8988T (cell line): ENCODE measurements around the gene STK31.
"Not testable (repeated sequence)": the region's sequence is repeated elsewhere in the genome, so short reads cannot be mapped to it uniquely, and the experiment has no call there.

ENCODE experiments used
- DNase-seq: peaks from one replicate; pipeline ENCODE4 v3.0.0; 2011

The STK31 gene

DNA sequence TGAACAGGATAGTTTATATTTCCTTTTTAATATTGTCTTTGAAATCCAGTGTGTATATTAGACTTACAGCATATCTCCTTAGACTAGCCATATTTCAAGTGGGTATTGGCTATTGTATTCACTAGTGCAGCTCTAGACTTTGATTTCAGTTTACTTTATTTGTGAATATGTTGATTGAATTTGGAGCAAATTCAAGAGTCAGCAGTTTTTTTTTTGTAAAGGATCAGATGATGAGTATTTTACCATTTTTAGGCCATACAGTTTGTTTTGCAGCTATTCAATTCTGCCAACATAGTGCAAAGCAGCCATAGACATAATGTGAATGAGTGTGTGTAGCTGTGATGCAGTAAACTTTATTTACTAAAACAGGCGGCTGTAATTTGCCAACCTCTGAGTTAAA lies 4.6 kb downstream of the STK31 start:
- DNase-seq = no peak

DNA sequence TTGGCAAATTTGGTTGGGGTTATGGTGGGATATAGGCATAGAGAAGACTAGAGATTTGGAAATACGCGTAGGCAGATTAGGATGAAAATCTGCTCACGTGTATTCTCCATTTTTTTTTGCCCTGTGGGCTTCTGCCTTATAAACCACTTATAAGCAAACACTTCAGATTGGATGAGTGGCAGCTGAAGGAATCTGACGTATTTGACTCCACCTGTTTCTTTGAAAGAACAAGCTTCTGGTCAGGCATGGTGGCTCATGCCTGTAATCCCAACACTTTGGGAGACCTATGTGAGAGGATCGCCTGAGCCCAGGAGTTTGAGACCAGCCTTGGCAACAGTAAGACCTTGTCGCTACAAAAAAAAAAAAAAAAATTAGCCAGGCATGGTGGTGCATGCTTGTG lies 5.1 kb downstream of the STK31 start:
- DNase-seq = no peak

DNA sequence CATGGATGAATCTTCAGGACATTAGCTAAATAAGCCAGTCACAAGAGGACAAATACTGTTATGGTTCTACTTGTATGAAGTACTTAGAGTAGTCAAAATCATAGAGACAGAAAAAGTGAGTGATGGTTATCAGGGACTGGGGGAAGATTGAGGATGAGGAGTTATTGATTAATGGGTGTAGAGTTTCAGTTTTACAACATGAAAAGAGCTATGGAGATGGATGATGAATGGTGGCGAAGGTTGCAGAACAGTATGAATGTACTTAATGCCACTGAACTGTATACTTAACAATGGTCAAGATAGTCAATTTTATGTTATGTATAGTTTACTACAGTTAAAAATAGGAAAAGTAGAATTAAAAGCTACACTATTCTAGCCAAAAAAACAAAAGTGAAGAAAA lies 7.8 kb downstream of the STK31 start:
- no peak for DNase-seq

DNA sequence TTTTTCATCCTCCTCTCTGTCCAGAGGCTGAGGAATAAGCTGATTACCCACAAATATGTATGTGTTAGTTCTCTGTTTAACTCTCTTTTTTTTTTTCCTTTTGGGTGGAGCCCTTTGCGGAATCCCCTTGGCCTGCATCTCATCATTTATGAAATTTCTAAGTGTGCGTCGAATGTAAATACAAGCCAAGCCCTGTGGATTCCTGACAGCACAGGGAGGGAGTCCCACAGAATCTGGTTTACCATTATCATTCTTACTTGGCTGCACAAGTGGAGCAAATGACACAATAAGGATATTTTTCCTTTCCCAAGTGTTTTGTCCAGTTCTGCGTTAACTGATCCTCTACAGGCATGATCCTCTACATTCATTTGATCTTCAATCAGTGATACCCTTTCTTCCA lies 11.4 kb downstream of the STK31 start:
- DNase-seq = no peak

DNA sequence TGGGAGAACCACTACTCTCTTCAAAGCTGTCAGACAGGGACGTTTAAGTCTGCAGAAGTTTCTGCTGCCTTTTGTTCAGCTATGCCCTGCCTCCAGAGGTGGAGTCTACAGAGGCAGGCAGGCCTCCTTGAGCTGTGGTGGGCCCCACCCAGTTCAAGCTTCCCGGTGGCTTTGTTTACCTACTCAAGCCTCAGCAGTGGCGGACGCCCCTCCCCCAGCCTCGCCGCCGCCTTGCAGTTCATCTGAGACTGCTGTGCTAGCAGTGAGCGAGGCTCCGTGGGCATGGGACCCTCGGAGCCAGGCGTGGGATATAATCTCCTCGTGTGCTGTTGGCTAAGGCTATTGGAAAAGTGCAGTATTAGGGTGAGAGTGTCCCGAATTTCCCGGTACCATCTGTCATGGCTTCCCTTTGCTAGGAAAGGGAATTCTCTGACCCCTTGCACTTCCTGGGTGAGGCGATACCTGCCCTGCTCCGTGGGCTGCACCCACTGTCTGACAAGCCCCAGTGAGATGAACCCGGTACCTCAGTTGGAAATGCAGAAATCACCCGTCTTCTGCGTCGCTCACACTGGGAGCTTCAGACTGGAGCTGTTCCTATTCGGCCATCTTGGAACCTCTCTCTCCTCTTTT lies 12.7 kb downstream of the STK31 start:
- DNase-seq = not testable (repeated sequence)

DNA sequence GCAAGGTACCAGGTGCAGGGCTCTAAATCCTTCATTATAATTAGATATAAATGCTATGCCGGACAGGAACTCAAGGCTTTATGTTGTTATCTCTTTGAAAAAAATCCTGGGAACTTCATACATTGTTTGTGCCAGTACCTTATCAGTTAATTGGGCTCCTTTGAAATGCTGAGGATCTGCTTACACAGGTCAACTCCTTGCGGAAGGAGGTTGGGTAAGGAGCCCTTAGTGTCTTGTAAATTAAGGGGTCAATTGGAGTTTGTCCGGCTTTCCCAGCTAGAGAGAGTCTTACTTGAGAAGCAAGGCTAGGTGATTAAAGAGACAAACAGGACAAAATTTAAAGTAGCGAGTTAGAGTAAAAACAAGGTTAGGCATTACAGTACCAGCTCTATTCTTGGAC lies 14.1 kb downstream of the STK31 start:
- not testable (repeated sequence) for DNase-seq

DNA sequence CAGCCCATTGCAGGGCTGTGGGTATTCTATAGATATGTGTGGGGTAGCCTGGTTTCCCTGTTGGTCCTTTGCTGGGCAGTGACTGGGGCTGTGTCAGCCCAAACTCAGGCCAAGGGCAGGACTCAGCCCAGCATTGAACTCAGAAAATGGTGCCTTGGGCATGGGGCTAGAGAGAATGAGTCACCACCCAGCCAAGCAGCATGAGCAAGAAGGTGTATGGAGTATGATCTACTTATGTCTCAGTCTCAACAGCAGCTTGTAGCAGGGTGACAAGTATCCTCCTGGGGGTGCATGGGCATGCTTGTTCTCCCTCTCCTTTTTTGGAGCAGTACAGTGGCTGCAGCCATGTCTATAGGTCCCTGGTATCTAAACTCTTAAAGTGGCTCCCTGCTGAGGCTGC lies 32.0 kb downstream of the STK31 start:
- DNase-seq = no peak

DNA sequence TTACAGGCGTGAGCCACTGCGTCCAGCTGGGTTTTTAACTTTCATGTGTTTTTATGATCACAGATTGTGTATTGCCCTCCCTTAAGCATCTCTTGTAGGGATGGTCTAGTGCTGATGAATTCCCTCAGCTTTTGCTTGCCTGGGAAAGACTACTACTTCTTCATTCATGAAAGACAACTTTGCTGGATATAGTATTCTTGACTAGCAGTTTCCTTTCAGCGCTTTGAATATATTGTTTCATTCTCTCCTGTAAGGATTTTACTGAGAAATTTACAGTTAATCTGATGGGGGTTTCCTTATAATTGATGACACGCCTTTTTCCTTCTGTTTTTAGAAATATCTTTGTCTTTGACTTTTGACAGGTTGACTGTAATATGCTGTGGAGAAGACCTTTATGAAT lies 33.2 kb downstream of the STK31 start:
- DNase-seq = no peak

DNA sequence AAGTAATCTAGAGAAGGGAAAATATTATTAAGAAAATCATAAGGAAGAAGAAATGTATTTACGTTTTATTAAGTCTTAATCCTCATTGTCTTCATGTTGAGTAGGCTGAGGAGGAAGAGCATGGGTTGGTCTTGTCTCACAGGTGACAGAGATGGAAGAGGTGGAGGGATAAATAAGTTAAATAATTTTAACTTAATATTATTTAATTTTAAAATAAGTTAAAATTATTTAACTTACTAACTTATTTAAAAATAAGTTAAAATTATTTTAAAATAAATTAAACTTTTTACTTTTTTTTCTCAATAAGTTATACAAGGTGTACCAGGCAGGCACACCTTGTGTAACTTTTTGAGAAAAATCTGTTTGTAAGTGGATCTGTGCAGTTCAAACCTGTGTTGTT lies 36.6 kb downstream of the STK31 start:
- DNase-seq = no peak

DNA sequence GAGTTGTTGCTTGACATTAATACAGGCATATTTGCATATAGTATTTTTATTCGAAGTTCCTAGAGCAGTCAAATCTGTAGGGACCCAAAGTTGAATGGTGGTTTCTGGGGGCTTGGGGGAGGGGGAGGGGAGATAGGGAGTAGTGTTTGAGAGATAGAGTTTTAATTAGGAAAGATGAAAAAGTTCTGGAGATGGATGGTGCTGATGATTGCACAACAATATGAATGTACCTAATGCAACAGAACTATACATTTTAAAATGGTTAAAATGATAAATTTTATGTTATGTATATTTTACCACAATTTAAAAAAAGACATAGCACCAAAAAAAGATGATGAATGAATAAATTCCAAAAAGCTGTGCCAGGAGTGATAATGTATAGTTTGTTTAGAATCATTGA lies 41.8 kb downstream of the STK31 start:
- no peak for DNase-seq

DNA sequence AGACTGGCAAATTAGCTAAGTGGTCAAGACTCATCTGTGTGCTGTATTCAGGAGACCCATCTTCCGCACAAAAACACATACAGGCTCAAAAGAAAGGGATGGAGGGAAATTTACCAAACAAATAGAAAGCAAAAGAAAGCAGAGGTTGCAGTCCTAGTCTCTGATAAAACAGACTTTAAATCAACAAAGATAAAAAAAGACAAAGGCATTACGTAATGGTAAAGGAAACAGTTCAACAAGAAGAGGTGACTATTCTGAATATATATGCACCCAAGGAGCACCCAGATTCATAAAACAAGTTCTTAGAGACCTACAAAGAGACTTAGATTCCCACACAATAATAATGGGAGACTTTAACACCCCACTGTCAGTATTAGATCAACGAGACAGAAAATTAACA lies 48.8 kb downstream of the STK31 start:
- not testable (repeated sequence) for DNase-seq

DNA sequence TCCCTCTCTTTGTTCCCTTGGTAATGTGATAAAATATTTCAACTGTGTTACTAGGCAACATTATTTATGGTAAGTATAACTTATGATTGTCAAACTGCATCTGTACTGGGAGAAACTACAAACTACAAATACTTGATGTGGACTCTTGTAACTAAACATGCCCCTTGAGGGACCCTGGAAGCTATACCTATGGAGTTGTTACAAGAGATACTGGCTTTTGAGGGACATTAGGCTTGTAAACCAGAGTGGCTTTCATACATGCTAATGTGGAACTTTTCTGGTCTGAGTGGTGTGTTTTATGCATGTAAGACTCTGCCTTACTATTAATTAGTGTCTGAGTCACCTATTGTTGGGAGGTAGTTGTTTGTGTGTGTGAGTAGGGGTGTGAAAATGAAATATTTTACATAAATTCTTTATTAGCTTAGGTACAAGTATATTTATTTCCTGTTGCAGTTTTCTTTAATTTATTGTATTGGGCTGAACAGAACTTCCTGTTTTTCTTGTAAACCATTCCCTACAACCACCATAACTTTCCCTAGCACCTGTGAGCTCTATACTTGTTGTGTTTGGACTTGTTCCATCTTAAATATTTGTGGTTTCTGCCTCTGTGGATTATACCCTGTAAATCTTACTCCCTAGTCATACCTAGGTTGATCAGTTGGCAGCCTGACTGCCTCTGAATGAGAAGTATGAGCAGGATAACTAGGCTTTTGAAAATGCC lies 49.8 kb downstream of the STK31 start:
- no peak for DNase-seq

DNA sequence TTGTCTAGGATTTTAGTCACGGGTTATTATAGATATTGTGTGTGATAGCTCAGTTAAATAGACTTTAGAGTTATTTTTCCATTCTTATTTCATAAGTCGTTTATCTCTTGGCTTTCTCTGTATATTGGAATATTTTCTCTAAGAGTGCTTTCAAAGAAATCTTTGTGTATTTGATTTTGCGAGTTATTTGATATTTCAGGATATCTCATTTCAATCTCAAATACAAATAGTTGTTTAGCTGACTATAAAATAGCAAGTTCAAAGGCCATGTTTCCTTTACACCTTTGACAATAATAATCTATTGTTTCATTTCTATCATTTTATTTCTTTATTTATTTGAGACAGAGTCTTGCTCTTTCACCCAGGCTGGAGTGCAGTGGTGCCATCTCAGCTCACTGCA lies 55.9 kb downstream of the STK31 start:
- no peak for DNase-seq

DNA sequence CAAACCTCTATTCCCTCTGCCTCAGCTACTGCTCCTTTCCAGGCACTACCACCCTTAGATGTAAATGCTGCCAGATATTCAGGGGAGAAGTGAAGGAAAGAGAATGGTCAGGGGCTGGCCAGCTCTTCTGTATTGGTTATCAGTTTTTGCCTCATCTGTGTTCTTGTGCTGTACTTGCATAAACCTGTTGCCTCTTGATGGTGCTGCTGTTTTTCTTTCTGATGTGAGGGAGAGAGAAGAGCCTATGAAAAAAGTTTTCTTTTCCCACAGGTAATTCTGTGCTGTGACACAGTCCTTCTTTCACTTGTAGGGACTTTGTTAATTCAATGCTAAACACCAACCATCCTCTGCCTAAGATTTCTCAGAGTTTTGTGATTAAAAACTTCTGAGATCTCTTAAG lies 57.5 kb downstream of the STK31 start:
- no peak for DNase-seq

DNA sequence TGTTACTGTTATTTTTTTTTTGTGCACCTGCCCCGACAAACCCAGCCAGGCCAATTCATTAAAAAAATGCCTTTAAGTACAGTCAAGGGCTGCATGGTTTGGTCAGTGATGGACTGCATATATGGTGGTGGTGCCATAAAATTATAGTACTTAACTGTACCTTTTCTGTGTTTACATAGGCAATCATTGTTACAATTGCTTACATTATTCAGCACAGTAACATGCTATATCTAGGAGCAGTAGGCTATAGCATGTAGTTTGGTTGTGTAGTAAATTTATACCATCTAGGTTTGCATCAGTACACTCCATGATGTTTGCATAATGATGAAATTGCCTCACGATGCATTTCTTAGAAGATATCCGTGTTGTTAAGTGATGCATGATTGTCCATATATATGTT lies 58.0 kb downstream of the STK31 start:
- DNase-seq = no peak

DNA sequence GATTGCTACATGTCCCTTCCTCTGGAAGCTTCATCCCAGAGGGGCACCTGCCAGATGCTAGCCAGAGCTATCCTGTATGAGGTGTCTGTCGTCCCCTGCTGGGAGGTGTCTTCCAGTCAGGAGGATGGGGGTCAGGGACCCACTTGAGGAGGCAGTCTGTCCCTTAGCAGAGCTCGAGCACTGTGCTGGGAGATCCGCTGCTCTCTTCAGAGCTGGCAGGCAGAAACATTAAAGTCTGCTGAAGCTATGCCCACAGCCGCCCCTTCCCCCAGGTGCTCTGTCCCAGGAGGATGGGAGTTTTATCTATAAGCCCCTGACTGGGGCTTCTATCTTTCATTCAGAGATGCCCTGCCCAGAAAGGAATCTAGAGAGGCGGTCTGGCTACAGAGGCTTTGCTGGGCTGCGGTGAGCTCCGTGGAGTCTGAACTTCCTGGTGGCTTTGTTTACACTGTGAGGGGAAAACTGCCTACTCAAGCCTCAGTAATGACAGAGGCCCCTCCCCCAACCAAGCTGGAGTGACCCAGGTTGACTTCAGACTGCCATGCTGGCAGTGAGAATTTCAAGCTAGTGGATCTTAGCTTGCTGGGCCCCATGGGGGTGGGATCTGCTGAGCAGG lies 69.3 kb downstream of the STK31 start:
- not testable (repeated sequence) for DNase-seq

DNA sequence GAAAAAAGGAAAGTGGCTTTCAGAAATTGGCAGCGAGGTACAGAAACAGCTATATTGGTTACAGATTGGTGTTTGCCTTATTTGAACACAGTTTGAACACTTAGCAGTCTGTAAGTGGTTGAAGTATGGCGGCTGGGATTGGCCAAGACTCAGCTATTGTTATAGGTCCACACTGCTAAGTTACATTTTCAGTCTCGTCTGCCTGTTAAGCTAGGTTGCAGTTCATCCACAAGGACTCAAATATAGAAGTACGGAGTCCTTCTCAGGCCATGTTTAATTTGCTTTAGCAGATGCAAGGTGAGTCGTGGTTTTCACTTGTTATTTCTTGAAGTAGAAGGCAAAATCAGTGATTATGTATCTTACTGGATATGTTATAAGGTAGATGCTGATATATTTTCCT lies 73.1 kb downstream of the STK31 start:
- no peak for DNase-seq

DNA sequence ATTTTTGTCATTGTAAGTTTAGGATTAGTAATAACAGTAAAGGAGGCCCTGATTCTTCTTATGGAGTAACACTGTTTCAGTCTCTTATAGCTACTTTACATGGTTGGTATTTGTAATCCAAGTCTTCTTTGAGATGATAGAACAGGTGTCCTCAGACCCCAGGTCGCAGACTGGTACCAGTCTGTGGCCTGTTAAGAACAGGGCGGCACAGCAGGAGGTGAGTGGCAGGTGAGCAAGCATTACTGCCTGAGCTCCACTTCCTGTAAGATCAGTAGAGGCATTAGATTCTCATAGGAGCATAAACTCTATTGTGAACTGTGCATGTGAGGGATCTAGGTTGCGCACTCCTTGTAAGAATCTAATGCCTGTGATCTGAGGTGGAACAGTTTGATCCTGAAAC lies 77.3 kb downstream of the STK31 start:
- no peak for DNase-seq

DNA sequence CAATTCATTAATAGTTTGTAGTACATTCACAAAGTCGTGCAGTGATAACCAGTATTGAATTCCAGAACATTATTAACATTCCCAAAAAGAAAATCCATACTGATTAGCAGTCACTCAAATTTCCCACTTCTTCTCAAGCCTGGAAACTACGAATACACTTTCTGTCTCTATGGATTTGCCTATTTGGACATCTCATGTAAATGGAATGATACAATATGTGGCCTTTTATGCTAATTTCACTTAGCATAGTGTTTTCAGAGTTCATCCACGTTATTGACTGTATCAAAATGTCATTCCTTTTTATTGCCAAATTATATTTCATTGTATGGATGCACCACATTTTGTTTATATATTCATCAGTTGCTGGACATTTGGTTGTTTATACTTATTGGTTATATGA lies 78.8 kb downstream of the STK31 start:
- DNase-seq = no peak

DNA sequence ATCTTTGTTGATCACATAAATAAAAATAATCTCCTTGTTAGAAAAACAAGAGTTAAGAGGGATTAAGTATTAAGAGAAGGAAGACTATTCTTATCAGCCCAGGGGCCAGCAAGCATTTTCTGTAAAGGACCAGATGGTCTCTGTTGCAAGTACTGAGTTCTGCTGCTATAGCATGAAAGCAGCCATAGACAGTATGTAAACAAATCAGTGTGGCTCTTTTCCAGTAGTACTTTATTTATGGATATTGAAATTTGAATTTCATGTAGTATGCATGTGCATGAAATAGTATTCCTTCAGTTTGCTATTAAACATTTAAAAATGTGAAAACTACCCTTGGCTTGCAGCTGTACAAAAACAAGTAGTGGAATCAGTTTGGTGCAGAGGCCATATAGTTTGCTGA lies 81.7 kb downstream of the STK31 start:
- no peak for DNase-seq

DNA sequence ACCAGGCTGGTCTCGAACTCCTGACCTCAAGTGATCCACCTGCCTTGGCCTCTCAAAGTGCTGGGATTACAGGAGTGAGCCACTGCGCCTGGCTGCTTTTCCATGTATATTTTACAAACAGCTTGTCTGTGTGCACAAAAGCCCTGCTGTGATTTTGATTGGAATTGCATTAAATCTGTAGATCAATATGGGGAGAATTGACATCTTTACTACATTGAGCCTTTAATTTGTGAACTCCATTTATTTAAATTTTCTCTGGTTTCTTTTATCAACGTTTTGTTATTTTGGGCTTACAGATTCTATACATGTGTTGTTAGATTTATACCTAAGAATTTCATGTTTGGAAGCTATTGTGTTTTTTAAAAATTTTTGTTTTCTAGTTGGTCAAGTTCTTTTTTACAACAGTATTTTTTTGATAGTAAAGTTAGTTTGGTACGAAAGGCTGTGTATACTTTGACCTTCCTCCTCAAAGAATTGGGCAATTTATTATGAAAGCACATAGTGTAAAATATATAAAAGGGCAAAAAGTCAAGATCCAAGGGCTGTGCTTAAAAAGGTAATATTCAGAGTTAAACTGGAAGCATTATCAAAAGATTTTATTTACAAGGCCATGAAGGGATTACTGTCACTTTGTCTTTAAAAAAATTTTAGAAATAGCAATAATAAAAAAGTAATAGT lies 92.8 kb downstream of the STK31 start:
- DNase-seq = no peak

DNA sequence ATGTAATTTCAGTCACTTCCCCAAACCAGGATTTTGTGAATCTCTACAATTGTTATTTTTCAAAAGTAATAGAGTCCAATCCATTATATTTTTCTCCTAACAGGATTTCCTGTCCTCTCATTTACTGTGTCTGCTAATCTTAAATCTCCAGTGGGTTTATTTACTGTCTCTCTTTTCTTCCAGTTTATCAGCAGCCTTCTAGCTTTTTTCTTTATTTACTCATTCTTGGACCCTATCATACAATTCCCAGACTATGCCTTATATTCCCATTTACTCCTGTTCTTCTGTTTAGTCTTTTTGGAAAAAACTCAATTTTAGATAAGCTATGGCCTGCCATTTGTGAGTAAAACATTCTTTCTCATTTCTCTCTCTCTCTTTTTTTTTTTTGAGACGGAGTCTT lies 94.7 kb downstream of the STK31 start:
- DNase-seq = no peak

DNA sequence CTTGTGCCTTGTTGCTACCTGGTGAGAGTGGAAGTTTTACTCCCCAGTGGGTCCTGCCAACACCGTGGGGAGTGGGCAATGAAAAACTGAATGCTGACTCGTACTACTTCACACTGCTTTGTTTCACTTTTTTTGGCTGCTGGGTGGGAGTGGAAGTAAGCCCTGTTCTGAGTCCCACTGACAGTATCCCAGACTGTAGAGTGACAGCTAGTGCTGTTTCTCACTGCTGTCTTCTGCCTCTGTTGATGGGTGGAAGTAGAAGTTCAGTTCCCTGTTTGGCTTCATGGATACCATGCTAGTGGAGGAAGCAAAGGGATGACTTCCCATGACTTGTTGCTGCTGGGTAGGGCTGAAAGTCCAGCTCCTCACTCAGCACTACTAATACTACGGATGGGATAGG lies 98.4 kb downstream of the STK31 start:
- DNase-seq = no peak

DNA sequence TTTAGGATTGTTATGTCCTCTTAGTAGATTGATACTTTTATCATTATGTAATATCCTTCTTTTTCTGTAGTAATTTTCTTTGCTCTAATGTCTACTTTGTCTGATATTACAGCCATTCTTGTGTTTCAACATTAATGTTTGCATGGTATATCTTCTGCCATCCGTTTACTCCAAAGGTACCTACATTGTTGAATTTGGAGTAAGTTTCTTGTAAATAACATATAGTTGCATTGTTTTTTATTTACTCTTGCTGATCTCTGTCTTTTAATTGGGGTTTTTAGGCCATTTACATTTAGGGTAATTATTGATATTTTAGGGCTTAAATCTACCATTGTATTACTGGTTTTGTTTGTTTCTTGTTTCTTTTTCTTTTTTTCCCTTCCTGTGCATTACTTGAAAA lies 100.1 kb downstream of the STK31 start:
- DNase-seq = no peak
